ENCODE results near the gene AMBP. TPM values are rescaled to one million over a fixed set of nuclear protein-coding genes. Genes with fewer than 3 reads are reported as not detected.

AMBP gene
- total and polyA plus RNA-seq, 2 of the 13 experiments (the other 11 are each of a cell fraction or from before 2014, with no cell fraction given) = 1,510 to 2,580 TPM

GRCh38 chr9:114098936-114099668, 21.0 kb upstream of the AMBP start, which contains the start of gene KIF12 (continued):
- TF ChIP-seq HNF1A (IDR thresholded peaks at IDR 0.05; ENCODE audit: low read depth) = peak; percentile 83
- TF ChIP-seq HNF1A (CRISPR knock-in tag; IDR thresholded peaks at IDR 0.05; ENCODE audit: borderline replicate concordance) = peak; percentile 92
- 0 out of 2 replicates have a peak, but pooled peaks have one; percentile 32 for TF ChIP-seq BRD4 (CRISPR knock-in tag; IDR thresholded peaks at IDR 0.05)
- peak; percentile 64 for TF ChIP-seq PRPF4 (IDR thresholded peaks at IDR 0.05; ENCODE audit: low read depth, low read length, poor library complexity, severe bottlenecking)
- TF ChIP-seq ESRRA (CRISPR knock-in tag; IDR thresholded peaks at IDR 0.05; ENCODE audit: low read depth) = 0 out of 2 replicates have a peak, but pooled peaks have one; percentile 45
- no peak for TF ChIP-seq KLF12 (CRISPR knock-in tag; IDR thresholded peaks at IDR 0.05; ENCODE audit: borderline replicate concordance)
- TF ChIP-seq RBFOX2 (IDR thresholded peaks at IDR 0.05; ENCODE audit: low read depth, low read length) = peak; percentile 47
- no peak for TF ChIP-seq ZNF792 (CRISPR knock-in tag; IDR thresholded peaks at IDR 0.05)
- 0 out of 2 replicates have a peak, but pooled peaks have one; percentile 34 for TF ChIP-seq FOXC1 (CRISPR knock-in tag; IDR thresholded peaks at IDR 0.05; ENCODE audit: borderline replicate concordance)
- 0 out of 2 replicates have a peak, but pooled peaks have one; percentile 23 for TF ChIP-seq ZNF160 (CRISPR knock-in tag; IDR thresholded peaks at IDR 0.05)
- TF ChIP-seq TFAP4 (IDR thresholded peaks at IDR 0.05; ENCODE audit: borderline replicate concordance, low read depth) = peak; percentile 70; the same call in 1 of the 2 replicates
- no peak for TF ChIP-seq ZNF615 (CRISPR knock-in tag; IDR thresholded peaks at IDR 0.05; ENCODE audit: borderline replicate concordance)
- TF ChIP-seq U2AF2 (IDR thresholded peaks at IDR 0.05; ENCODE audit: low read depth, low read length) = no peak
- TF ChIP-seq PRMT3 (CRISPR knock-in tag; IDR thresholded peaks at IDR 0.05; ENCODE audit: borderline replicate concordance, low read depth) = no peak
- TF ChIP-seq ARID5B (CRISPR knock-in tag; IDR thresholded peaks at IDR 0.05) = peak; percentile 35; the same call in 1 of the 2 replicates
- TF ChIP-seq ZNF543 (CRISPR knock-in tag; IDR thresholded peaks at IDR 0.05) = peak; percentile 49; the same call in 1 of the 2 replicates
- TF ChIP-seq SRSF1 (optimal IDR thresholded peaks at IDR 0.05; ENCODE audit: low read depth, low read length) = peak; percentile 75
- no peak for TF ChIP-seq LCORL (IDR thresholded peaks at IDR 0.05)
- peak; percentile 66; the same call in 1 of the 2 replicates for TF ChIP-seq LCORL (CRISPR knock-in tag; IDR thresholded peaks at IDR 0.05)
- peak; percentile 57; the same call in 1 of the 2 replicates for TF ChIP-seq ZMYM3 (CRISPR knock-in tag; IDR thresholded peaks at IDR 0.05)
